Measurements from ENCODE around the gene VTN. TPM values are rescaled to one million over a fixed set of nuclear protein-coding genes. Genes with fewer than 3 reads are reported as not detected.

The VTN gene
- total RNA-seq, 1 experiment from 2014 or later, result not detected

DNA sequence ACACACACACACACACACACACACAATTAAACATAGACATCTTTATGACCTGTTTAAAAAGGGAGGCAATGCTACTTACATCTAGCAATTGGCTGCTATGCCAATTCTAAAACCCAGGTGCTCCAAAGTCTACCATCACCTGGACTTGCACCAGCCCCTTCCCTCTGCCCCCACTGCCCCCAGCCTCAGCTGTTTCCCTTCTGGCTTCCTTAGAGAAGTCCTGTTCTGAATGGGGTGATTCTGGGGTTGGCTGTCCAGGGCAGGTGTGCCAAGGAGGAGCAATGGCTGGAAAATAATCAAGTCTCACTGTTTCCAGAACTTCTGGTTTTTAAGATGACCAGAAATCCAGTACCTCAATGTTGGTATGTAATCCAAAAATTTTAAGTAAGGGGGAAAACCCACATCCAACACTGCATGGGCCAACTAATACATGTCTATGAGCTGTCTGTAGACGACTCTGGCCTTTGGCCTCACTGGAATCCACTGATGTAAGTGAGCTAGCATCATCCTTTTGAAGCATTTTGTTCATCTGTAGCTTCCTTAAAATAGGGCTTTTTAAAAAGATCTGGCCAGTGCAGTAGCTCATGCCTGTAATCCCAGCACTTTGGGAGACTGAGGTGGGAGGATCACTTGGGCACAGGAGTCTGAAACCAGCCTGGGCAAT lies 36.9 kb downstream of the VTN start:
- Mint-ChIP-seq H3K9me3 (ENCODE audit: low read depth, unreplicated experiment) (no peaks in the 10 kb centered on the region), H3K27ac (ENCODE audit: unreplicated experiment) (no peak overlapping the region), H3K36me3 (ENCODE audit: insufficient read depth, unreplicated experiment) (peaks cover 58% of the 10 kb centered on the region), H3K4me3 (ENCODE audit: low read depth, unreplicated experiment) (no peak overlapping the region), H3K4me1 (ENCODE audit: low read depth, unreplicated experiment) (peaks cover 39% of the 10 kb centered on the region), H3K27me3 (ENCODE audit: unreplicated experiment) (no peaks in the 10 kb centered on the region)
- DNase-seq, result no peak
- CTCF ChIA-PET, result interaction anchor here (0.6 kb wide), 1 partner anchor 11 kb away, joined by 4 read pairs; no protein-coding TSS in a partner anchor
- intact Hi-C loops (cut with micrococcal nuclease; ENCODE audit: unreplicated experiment), result no loop called here
- TF ChIP-seq, protein P1, sequence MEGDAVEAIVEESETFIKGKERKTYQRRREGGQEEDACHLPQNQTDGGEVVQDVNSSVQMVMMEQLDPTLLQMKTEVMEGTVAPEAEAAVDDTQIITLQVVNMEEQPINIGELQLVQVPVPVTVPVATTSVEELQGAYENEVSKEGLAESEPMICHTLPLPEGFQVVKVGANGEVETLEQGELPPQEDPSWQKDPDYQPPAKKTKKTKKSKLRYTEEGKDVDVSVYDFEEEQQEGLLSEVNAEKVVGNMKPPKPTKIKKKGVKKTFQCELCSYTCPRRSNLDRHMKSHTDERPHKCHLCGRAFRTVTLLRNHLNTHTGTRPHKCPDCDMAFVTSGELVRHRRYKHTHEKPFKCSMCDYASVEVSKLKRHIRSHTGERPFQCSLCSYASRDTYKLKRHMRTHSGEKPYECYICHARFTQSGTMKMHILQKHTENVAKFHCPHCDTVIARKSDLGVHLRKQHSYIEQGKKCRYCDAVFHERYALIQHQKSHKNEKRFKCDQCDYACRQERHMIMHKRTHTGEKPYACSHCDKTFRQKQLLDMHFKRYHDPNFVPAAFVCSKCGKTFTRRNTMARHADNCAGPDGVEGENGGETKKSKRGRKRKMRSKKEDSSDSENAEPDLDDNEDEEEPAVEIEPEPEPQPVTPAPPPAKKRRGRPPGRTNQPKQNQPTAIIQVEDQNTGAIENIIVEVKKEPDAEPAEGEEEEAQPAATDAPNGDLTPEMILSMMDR (IDR thresholded peaks at IDR 0.05; ENCODE audit: unreplicated experiment), result no peak
- no TSS peak for BruUV-seq (replicated peaks)

DNA sequence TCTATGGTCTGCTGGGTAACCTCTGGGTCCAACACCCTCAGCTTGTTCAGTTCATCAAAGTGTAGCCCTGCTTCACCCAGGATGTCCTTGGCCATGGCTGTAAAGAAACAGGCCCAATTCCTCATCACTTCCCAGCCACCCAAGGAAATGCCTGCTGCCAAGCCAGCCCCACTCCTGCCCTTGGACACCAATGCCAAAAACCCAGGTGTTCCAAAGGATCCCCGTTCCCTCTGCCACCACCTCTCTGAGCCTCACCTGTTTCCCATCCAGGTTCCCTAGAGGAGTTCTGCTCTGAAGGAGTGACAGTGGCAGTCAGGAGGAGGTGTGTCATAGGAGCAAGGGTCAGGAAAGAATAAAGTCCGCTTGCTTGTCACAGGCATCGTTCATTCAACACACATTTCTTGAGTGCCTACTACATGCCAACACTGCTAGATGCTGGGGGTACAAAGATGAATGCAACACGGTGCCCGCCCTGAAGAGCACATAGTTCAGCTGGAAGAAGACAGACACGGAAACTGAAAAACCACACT lies 38.2 kb downstream of the VTN start:
- H3K27me3 Mint-ChIP-seq (ENCODE audit: unreplicated experiment), result no peaks in the 10 kb centered on the region
- TF ChIP-seq, protein P1 (IDR thresholded peaks at IDR 0.05; ENCODE audit: unreplicated experiment), result no peak
- peak overlapping the region; percentile 15 for H3K27ac Mint-ChIP-seq (ENCODE audit: unreplicated experiment)
- no TSS peak for BruUV-seq (replicated peaks)
- H3K9me3 Mint-ChIP-seq (ENCODE audit: low read depth, unreplicated experiment), result no peaks in the 10 kb centered on the region
- intact Hi-C loops (cut with micrococcal nuclease; ENCODE audit: unreplicated experiment), result no loop called here
- H3K36me3 Mint-ChIP-seq (ENCODE audit: insufficient read depth, unreplicated experiment), result peaks cover 65% of the 10 kb centered on the region
- H3K4me3 Mint-ChIP-seq (ENCODE audit: low read depth, unreplicated experiment), result no peak overlapping the region
- no peak for DNase-seq
- CTCF ChIA-PET, result no interaction called here
- H3K4me1 Mint-ChIP-seq (ENCODE audit: low read depth, unreplicated experiment), result peaks cover 27% of the 10 kb centered on the region

DNA sequence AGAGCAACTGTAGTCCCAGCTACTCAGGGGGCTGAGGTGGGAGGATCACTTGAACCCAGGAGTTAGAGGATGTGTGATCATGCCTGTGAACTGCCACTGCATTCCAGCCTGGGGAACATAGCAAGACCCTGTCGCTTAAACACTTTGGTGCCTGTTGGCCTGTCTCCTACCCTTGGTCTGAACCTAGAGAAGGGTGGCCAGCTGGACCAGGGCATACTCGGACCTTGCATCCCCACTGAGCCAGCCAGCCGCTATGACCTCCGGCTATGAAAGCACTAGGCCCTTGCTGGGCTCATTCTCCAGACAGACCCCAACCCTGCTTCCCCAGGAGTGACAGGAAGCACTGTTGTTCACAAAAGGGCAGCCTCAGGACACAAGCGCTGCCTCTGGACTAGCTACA lies 39.4 kb downstream of the VTN start:
- no TSS peak for BruUV-seq (replicated peaks)
- H3K27me3 Mint-ChIP-seq (ENCODE audit: unreplicated experiment), result no peaks in the 10 kb centered on the region
- no peak overlapping the region for H3K4me3 Mint-ChIP-seq (ENCODE audit: low read depth, unreplicated experiment)
- intact Hi-C loops (cut with micrococcal nuclease; ENCODE audit: unreplicated experiment), result no loop called here
- DNase-seq, result no peak
- TF ChIP-seq, protein P1 (IDR thresholded peaks at IDR 0.05; ENCODE audit: unreplicated experiment), result no peak
- H3K4me1 Mint-ChIP-seq (ENCODE audit: low read depth, unreplicated experiment), result peaks cover 34% of the 10 kb centered on the region
- H3K27ac Mint-ChIP-seq (ENCODE audit: unreplicated experiment), result no peak overlapping the region
- CTCF ChIA-PET, result no interaction called here
- H3K9me3 Mint-ChIP-seq (ENCODE audit: low read depth, unreplicated experiment), result no peaks in the 10 kb centered on the region
- H3K36me3 Mint-ChIP-seq (ENCODE audit: insufficient read depth, unreplicated experiment), result peaks cover 65% of the 10 kb centered on the region

DNA sequence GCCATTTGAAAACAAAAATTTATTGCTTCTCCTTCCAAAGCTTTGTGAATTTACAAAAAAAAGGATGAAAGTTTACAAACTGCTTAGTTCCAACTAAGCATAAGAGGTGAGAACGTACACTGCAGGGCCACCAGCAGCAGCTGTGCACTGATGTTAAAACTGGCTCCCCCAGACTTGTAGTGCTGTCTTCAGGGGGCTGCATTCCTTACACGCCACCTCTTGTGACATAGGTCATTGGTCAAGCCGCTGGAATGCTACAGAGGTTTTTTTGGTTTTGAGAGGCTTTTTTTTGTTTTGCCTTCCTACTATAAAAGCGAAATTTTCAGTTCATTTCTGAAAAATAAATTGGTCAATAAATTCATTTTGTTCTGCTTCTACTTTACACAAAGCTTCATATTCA lies 41.8 kb downstream of the VTN start:
- intact Hi-C loops (cut with micrococcal nuclease; ENCODE audit: unreplicated experiment), result loop anchor here (5.0 to 10.0 kb wide), 2 partner anchors 71 to 274 kb away; no protein-coding TSS in a partner anchor
- no peaks in the 10 kb centered on the region for H3K9me3 Mint-ChIP-seq (ENCODE audit: low read depth, unreplicated experiment)
- TF ChIP-seq, protein P1 (IDR thresholded peaks at IDR 0.05; ENCODE audit: unreplicated experiment), result no peak
- no peak overlapping the region for H3K27ac Mint-ChIP-seq (ENCODE audit: unreplicated experiment)
- no peaks in the 10 kb centered on the region for H3K27me3 Mint-ChIP-seq (ENCODE audit: unreplicated experiment)
- no TSS peak for BruUV-seq (replicated peaks)
- peaks cover 34% of the 10 kb centered on the region for H3K4me1 Mint-ChIP-seq (ENCODE audit: low read depth, unreplicated experiment)
- peaks cover 59% of the 10 kb centered on the region for H3K36me3 Mint-ChIP-seq (ENCODE audit: insufficient read depth, unreplicated experiment)
- CTCF ChIA-PET, result no interaction called here
- no peak for DNase-seq
- H3K4me3 Mint-ChIP-seq (ENCODE audit: low read depth, unreplicated experiment), result no peak overlapping the region

Data from Calu3 (cell line).